Measurements from ENCODE around the gene DDX27.
A peak's percentile ranks its signal among the peaks of the same experiment; 100 is the strongest.

The DDX27 gene

DNA sequence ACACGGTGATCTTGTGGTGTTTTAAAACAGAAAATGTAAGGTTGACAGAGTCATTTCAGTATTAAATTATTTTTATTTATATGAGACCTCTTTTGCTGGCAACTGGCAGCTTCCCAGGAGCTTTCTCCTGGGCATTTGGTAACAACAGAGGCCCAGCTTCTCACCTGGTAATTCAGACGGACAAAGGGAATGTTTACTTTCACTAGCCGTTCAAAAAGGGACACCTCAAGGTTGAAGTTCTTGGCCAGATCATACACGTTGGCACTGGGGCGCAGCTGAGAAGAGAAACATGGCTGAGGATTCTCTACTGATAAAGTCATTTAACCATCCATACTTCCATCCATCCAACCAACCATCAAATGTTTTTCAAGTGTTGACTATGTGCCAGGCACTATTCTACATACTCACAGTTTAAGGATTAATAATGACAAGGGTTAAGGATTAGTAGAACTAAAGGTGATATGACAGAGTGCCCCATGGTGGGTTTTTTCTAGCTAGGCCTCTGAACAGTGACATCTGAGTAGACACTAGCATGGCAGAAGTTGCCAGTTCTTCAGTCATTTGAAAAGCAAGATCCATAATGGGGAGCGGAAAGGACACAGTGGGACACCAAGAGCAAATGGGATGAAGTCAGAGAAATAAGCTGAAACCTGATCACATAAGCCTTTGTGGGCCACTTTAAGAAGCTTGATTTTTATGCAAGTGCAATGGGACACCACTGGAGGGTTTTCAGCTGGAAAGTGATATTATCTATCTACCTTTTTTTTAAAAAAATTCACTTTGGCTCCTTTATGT is 33.5 kb downstream of the DDX27 start:
- no peak overlapping the region for H3K27ac Mint-ChIP-seq
- no peak for ATAC-seq
- no peaks in the 10 kb centered on the region for H3K4me1 Mint-ChIP-seq
- no peak overlapping the region for H3K4me3 Mint-ChIP-seq
- no peaks in the 10 kb centered on the region for H3K27me3 Mint-ChIP-seq
- DNase-seq: no peak
- H3K9me3 Mint-ChIP-seq: no peaks in the 10 kb centered on the region

DNA sequence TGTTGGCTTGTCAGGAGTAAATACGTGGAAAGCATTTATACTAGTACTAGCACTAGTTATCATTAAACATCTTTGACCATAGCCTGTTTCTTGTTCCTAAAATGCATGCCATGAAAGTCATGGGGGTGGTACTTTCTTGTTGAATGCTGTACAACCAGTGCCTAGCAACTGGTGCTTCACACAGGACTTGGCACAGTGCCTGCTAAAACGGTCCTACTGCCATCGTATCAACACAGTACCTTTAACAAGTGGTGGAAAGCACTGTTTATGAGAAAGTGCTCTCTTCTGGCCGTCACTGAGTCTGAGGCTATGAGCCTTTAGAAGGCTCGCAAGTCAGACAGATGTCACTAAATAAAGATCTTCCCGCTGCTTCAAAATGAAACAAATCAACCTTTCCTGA is 37.0 kb downstream of the DDX27 start:
- Mint-ChIP-seq H3K9me3 (no peaks in the 10 kb centered on the region), H3K27ac (peak overlapping the region in 1 of 2 donors; percentile 13), H3K4me3 (no peak overlapping the region), H3K27me3 (no peaks in the 10 kb centered on the region), H3K4me1 (peaks cover 22% of the 10 kb centered on the region)
- DNase-seq: no peak
- ATAC-seq: no peak

DNA sequence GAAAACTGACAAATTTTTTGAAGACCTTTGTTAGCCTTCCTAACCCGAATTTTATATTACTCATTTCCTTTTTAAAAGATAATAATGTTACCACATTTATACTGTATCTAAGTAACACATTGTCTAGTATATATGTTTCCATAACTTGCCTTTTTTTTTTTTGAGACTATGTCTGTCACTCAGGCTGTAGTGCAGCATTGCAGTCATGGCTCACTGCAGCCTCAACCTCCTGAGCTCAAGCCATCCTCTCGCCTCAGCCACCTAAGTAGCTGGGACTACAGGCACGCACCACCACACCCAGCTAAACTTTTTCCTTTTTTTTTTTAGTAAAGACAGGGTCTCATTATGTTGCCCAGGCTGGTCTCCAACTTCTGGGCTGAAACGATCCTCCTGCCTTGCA is 40.1 kb downstream of the DDX27 start:
- peak; percentile 50 for ATAC-seq
- no peak overlapping the region for H3K4me3 Mint-ChIP-seq
- H3K4me1 Mint-ChIP-seq: peaks cover 23% of the 10 kb centered on the region
- DNase-seq: no peak
- H3K9me3 Mint-ChIP-seq: no peaks in the 10 kb centered on the region
- H3K27ac Mint-ChIP-seq: peak overlapping the region in 1 of 2 donors; percentile 55
- no peaks in the 10 kb centered on the region for H3K27me3 Mint-ChIP-seq

GRCh38 chr20:49259799-49260198 is 40.6 kb downstream of the DDX27 start:
- Mint-ChIP-seq H3K27me3 (no peaks in the 10 kb centered on the region), H3K9me3 (no peaks in the 10 kb centered on the region), H3K4me1 (peaks cover 27% of the 10 kb centered on the region), H3K4me3 (no peak overlapping the region), H3K27ac (no peak overlapping the region)
- no peak for ATAC-seq
- DNase-seq: no peak

GRCh38 chr20:49260218-49260617 is 41.0 kb downstream of the DDX27 start:
- Mint-ChIP-seq H3K27ac (peak overlapping the region in 1 of 2 donors; percentile 79), H3K4me1 (peaks cover 31% of the 10 kb centered on the region), H3K4me3 (no peak overlapping the region), H3K9me3 (no peaks in the 10 kb centered on the region), H3K27me3 (no peaks in the 10 kb centered on the region)
- ATAC-seq (no peak), DNase-seq (no peak)

DNA sequence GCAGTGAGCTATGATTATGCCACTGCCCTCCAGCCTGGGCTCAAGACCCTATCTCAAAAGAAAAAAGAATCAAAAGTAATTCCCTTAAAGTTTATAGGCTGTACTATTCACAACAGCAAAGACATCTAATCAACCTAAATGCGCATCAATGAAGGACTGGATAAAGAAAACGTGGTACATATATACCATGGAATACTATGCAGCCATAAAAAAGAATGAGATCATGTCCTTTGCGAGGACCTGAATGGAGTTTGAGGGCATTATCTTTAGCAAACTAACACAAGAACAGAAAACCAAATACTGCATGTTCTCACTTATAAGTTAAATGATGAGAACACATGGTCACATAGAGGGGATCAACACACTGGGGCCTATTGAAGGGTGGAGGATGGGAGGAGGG is 42.0 kb downstream of the DDX27 start:
- Mint-ChIP-seq H3K4me3 (no peak overlapping the region), H3K27me3 (no peaks in the 10 kb centered on the region), H3K4me1 (peaks cover 39% of the 10 kb centered on the region), H3K27ac (no peak overlapping the region), H3K9me3 (no peaks in the 10 kb centered on the region)
- no peak for DNase-seq
- ATAC-seq: no peak

DNA sequence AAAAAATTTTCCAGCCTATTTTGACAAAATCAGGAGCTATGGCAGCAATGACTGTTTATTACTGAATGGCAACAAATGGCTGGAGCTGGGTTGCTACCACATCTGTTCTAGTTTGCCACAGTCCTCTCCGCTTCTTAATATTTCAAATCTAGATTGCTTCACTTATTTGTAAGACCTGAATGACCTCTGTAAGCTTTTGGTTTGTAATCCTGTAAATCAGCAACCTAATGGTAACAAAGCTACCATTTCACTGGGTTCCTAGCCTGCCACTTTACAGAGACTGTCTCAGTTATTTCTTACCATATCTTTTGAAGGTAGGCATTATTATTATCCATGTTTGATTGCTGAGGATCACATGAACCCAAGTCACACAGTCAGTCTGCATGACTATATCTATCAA is 43.2 kb downstream of the DDX27 start:
- no peak overlapping the region for H3K4me3 Mint-ChIP-seq
- peak overlapping the region in 1 of 2 donors; percentile 91 for H3K27ac Mint-ChIP-seq
- no peaks in the 10 kb centered on the region for H3K9me3 Mint-ChIP-seq
- DNase-seq: no peak
- no peaks in the 10 kb centered on the region for H3K27me3 Mint-ChIP-seq
- ATAC-seq: no peak
- H3K4me1 Mint-ChIP-seq: peaks cover 47% of the 10 kb centered on the region

DNA sequence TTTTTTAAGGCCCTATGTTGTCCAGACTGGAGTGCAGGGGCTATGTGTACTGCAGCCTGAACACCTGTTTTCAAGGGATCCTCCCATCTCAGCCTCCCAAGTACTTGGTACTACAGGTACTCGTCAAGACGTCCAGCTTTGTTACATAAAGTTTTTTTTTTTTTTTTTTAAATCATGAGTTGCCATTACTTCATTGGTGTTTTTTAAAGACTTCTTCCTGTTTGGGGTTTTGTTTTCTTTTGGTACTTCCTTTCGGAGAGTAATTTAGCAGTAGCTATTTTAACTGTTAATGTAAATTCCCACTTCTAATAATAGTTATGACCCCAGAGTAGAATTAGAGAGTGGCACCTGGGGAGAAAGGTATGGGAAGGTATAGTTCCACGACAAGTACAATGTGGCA is 48.1 kb downstream of the DDX27 start:
- DNase-seq (no peak), ATAC-seq (no peak)
- H3K4me3 Mint-ChIP-seq: peak overlapping the region; percentile 66 to 76
- H3K9me3 Mint-ChIP-seq: peaks cover 0 to 9% of the 10 kb centered on the region in 2 donors
- peaks cover 72% of the 10 kb centered on the region for H3K4me1 Mint-ChIP-seq
- peak overlapping the region; percentile 75 to 83 for H3K27ac Mint-ChIP-seq
- no peaks in the 10 kb centered on the region for H3K27me3 Mint-ChIP-seq

- peak; percentile 50 for ATAC-seq
Measured at GRCh38 chr20:49268600-49269365, 49.6 kb downstream of the DDX27 start.

DNA sequence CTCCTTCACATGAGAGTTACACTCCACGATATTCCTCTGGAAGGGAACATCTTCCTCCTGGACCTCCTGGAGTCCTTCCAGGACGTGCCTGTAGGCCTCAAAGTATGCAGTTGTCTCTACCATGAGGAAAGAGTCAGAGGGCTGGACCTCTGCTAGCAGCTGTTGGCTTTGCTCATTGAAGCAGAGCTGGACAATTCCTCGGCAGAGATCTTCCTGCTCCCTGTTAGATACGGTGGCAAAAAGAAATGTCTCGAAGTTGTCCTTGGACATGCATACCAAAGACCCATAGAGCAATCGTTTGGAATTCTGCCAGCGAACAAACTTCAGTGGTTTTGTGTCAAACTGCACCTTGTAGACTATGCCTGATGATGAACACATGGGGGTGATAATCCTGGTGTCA is 51.0 kb downstream of the DDX27 start:
- peak overlapping the region in 1 of 2 donors; percentile 97 for H3K27ac Mint-ChIP-seq
- ATAC-seq (no peak), DNase-seq (no peak)

More at GRCh38 chr20:49268600-49269365, 49.6 kb downstream of the DDX27 start:
- H3K4me3 Mint-ChIP-seq: peak overlapping the region; percentile 76 to 86
- H3K27ac Mint-ChIP-seq: peak overlapping the region in 1 of 2 donors; percentile 74
- no peak for DNase-seq
- H3K9me3 Mint-ChIP-seq: peaks cover 0 to 9% of the 10 kb centered on the region in 2 donors
- H3K4me1 Mint-ChIP-seq: peaks cover 87% of the 10 kb centered on the region
- no peaks in the 10 kb centered on the region for H3K27me3 Mint-ChIP-seq

GRCh38 chr20:49270736-49271135 is 51.5 kb downstream of the DDX27 start:
- Mint-ChIP-seq H3K4me1 (peaks cover 88% of the 10 kb centered on the region), H3K4me3 (no peak overlapping the region), H3K9me3 (peaks cover 0 to 9% of the 10 kb centered on the region in 2 donors), H3K27ac (no peak overlapping the region), H3K27me3 (no peaks in the 10 kb centered on the region)
- ATAC-seq: no peak
- DNase-seq: no peak

More for the DNA sequence above, 51.0 kb downstream of the DDX27 start:
- Mint-ChIP-seq H3K27me3 (no peaks in the 10 kb centered on the region), H3K9me3 (peaks cover 0 to 9% of the 10 kb centered on the region in 2 donors), H3K4me3 (peak overlapping the region; percentile 41 to 86), H3K4me1 (peaks cover 88% of the 10 kb centered on the region)

DNA sequence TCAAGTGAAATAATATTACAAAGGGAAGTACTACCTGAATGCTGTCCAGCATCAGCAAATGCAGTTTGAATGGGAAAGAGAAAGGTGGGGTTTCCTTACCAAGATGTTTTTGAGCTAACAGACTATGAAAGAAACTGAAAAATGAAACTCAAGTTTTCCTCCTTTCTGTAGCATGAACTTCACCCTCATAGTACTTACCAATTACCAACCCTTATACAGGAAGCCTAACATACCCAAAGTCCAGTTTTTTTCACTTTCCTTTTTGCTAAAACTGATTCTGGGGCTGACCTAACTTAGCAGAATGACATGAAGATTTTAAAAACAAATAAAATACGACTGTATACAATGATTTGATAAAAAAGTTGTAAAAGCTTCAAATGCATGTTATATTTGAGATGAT is 53.4 kb downstream of the DDX27 start:
- DNase-seq (no peak), ATAC-seq (no peak)
- Mint-ChIP-seq H3K4me3 (peak overlapping the region; percentile 49 to 53), H3K4me1 (peaks cover 87% of the 10 kb centered on the region), H3K27ac (no peak overlapping the region), H3K27me3 (no peaks in the 10 kb centered on the region), H3K9me3 (peaks cover 0 to 9% of the 10 kb centered on the region in 2 donors)

- ATAC-seq (no peak), DNase-seq (no peak)
- no peak overlapping the region for H3K27ac Mint-ChIP-seq
- peaks cover 0 to 4% of the 10 kb centered on the region in 2 donors for H3K9me3 Mint-ChIP-seq
- peaks cover 75% of the 10 kb centered on the region for H3K4me1 Mint-ChIP-seq
- peak overlapping the region; percentile 15 to 27 for H3K4me3 Mint-ChIP-seq
- H3K27me3 Mint-ChIP-seq: no peaks in the 10 kb centered on the region
Measured at GRCh38 chr20:49273696-49274277, 54.6 kb downstream of the DDX27 start.

DNA sequence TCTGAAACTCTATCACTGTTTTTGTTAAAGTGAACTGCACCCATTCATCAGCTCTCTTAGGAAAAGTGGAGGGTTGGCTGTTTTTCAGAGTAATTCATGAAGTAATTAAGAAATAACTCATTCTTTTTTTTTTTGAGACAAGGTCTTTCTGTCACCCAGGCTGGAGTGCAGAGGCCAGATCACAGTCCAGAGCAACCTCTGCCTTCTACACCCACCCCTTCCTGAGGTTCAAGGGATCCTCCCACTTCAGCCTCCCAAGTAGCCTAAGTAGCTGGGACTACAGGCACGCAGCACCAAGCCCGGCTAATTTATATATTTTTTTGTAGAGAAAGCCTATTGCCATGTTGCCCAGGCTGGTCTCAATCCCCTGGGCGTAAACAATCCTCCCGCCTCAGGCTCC is 56.0 kb downstream of the DDX27 start:
- peak overlapping the region in 1 of 2 donors; percentile 34 for H3K27ac Mint-ChIP-seq
- H3K4me3 Mint-ChIP-seq: peak overlapping the region; percentile 94
- H3K27me3 Mint-ChIP-seq: no peaks in the 10 kb centered on the region
- H3K4me1 Mint-ChIP-seq: peaks cover 67% of the 10 kb centered on the region
- H3K9me3 Mint-ChIP-seq: peaks cover 0 to 2% of the 10 kb centered on the region in 2 donors
- ATAC-seq (no peak), DNase-seq (no peak)

DNA sequence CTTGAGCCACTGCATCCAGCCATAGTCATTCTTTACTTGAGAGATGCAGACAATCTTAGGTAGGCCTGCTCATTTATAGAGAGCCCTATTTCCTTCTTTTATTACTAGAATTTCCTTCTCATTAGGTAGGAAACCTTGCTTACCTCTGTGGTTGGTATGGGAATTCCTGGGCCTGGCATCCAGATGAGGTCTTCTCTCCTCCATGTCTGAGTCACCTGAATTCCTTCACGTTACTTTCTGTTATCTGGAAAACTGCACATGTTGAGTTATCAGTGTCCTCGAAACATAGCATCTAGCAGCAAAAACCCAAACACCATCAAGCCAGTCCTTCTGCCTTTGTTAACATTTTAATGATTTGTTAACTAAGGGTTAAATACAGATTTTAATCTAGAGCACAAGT is 56.4 kb downstream of the DDX27 start:
- DNase-seq (no peak), ATAC-seq (no peak)
- peak overlapping the region; percentile 94 for H3K4me3 Mint-ChIP-seq
- H3K27ac Mint-ChIP-seq: no peak overlapping the region
- no peaks in the 10 kb centered on the region for H3K27me3 Mint-ChIP-seq
- H3K9me3 Mint-ChIP-seq: peaks cover 4 to 6% of the 10 kb centered on the region in 2 donors
- peaks cover 67% of the 10 kb centered on the region for H3K4me1 Mint-ChIP-seq
